GM06990 (cell line): ENCODE data around the gene MTMR10.

Experiments
- DNase-seq: peaks from one replicate; pipeline ENCODE4 v3.0.0-alpha.2; 2011; ENCODE audit not compliant: insufficient read length; ENCODE audit errors: extremely low read depth
- H3K27me3 ChIP-seq: replicated peaks from 2 replicates; pipeline ENCODE4 v1.6.0; 2011; ENCODE audit warnings: low read length; ENCODE audit not compliant: control insufficient read depth, insufficient read depth
- H3K36me3 ChIP-seq: 2 replicates; pipeline ENCODE4 v1.5.1; 2011; ENCODE audit warnings: low read length; ENCODE audit not compliant: control insufficient read depth, insufficient read depth
- H3K4me3 ChIP-seq: replicated peaks from 2 replicates; pipeline ENCODE4 v1.5.1; 2011; ENCODE audit warnings: low read depth, mild to moderate bottlenecking, control low read depth, low read length
- CTCF ChIP-seq: IDR thresholded peaks from 2 replicates; pipeline ENCODE4 v1.5.1; 2011; ENCODE audit warnings: low read length, control low read depth, mild to moderate bottlenecking, inconsistent platforms; ENCODE audit not compliant: insufficient read depth, poor library complexity, severe bottlenecking

Gene MTMR10

GRCh38 chr15:30922480-30923311 lies 68.7 kb downstream of the MTMR10 start:
- Histone ChIP-seq H3K36me3 (peaks cover 17% of the 10 kb centered on the region), H3K27me3 (no peaks in the 10 kb centered on the region), H3K4me3 (no peak overlapping the region)
- no peak for TF ChIP-seq CTCF
- DNase-seq, result no peak

DNA sequence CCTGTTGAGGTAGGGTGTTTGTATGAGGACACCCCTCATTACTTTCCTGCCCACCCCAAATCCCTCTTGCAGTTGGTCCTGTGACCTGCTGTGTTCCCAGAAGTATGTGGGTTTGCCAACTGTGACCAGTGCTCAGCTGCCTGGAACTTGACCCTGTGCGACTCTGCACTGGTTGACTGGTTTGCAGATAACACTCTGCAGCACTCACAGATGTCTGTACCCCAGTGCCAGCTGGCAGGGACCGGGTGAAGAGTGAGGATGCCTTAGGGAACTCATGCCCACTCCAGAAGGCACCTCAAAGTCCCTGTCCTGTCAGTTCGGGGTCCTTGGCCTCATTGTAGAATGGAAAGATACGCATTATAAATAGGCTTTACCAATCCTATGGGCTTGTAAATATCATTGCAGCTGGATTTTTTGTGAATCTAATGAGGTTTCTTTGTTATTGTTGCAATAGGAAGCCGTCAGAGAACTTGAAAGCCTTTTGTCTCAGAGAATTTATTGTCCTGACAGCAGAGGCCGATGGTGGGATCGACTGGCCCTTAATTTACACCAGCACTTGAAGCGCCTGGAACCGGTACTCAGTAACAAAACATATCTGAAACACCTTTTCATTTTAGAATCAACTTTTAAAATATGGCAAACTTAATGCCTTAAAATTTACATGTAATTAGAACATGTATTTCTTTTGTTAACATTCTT lies 69.5 kb downstream of the MTMR10 start:
- no peak for DNase-seq
- peaks cover 15% of the 10 kb centered on the region for H3K36me3 ChIP-seq
- no peaks in the 10 kb centered on the region for H3K27me3 ChIP-seq
- TF ChIP-seq CTCF, result no peak
- H3K4me3 ChIP-seq, result no peak overlapping the region

- DNase-seq, result no peak
- Histone ChIP-seq H3K27me3 (no peaks in the 10 kb centered on the region), H3K4me3 (no peak overlapping the region), H3K36me3 (peaks cover 17% of the 10 kb centered on the region)
- no peak for TF ChIP-seq CTCF
These were observed 70.3 kb downstream of the MTMR10 start for GRCh38 chr15:30921106-30921505.

- Histone ChIP-seq H3K36me3 (peaks cover 15% of the 10 kb centered on the region), H3K4me3 (no peak overlapping the region), H3K27me3 (no peaks in the 10 kb centered on the region)
- TF ChIP-seq CTCF, result no peak
- no peak for DNase-seq
These were observed 71.4 kb downstream of the MTMR10 start for GRCh38 chr15:30919877-30920550.

DNA sequence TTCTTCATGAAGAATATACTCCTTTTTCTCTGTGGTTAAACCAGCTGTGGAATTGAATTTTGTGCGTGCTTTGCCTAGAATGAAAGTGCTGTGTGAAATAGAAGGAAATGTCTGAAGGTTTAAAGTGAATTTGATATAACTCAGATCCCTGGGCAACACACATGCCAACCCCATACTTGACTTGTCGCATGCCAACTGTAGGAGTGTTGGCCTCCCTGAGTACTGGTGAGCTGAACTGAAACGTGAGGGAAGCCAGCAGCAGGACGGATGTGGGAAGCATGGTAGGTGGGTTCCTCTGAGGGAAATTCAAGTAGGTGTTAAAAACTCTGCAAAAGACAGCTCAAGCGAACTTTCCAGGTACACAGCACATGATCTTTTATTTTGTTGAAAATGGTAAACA lies 73.1 kb downstream of the MTMR10 start:
- Histone ChIP-seq H3K36me3 (peaks cover 17% of the 10 kb centered on the region), H3K4me3 (no peak overlapping the region), H3K27me3 (no peaks in the 10 kb centered on the region)
- TF ChIP-seq CTCF, result no peak
- no peak for DNase-seq
